Caco-2 (cell line): ENCODE results near the gene ADARB2. TPM values are rescaled to one million over a fixed set of nuclear protein-coding genes. Genes with fewer than 3 reads are reported as not detected.
A peak's percentile ranks its signal among the peaks of the same experiment; 100 is the strongest.

ENCODE experiments used
- BruUV-seq: library from RNA; stranded (reverse); fragments of 400-500 nt; replicated peaks from 2 replicates; lab custom pipeline; 2021; lab: Mats Ljungman, UMichigan
- CTCF ChIA-PET: fragments of 300-600 bp; sonication (Branson Sonifier 250); formaldehyde crosslinking; loops from one replicate; lab custom pipeline; 2022; ENCODE audit warnings: antibody characterized with exemption; lab: Charles Lee
- POLR2A ChIA-PET: fragments of 300-600 bp; sonication (Branson Sonifier 250); formaldehyde crosslinking; loops from one replicate; lab custom pipeline; 2022; ENCODE audit warnings: antibody characterized with exemption; lab: Charles Lee
- DNase-seq, 2 experiments: peaks; one replicate each; pipeline versions ENCODE4 v3.0.0 to v3.0.0-alpha.2; 2020 to 2022
- H3K27me3 ChIP-seq: replicated peaks from 2 replicates; pipeline ENCODE4 v1.6.0; 2011; ENCODE audit warnings: low read length; ENCODE audit not compliant: control insufficient read depth, insufficient read depth
- H3K36me3 ChIP-seq: 2 replicates; pipeline ENCODE4 v1.5.1; 2011; ENCODE audit warnings: low read length; ENCODE audit not compliant: control insufficient read depth, insufficient read depth
- H3K4me1 ChIP-seq: fragments of 250-450 bp; sonication (Bioruptor Pico); 2 replicates; pipeline ENCODE4 v1.5.1; 2020; ENCODE audit warnings: mild to moderate bottlenecking
- H3K4me3 ChIP-seq: 2 replicates; pipeline ENCODE4 v1.5.1; 2011; ENCODE audit warnings: low read depth, mild to moderate bottlenecking, control low read depth, low read length
- H3K9me3 ChIP-seq: fragments of 250-450 bp; sonication (Bioruptor Pico); 2 replicates; pipeline ENCODE4 v1.5.1; 2020; ENCODE audit warnings: mild to moderate bottlenecking, moderate library complexity
- H3K27ac Mint-ChIP-seq: one replicate; pipeline ENCODE4 v1.8.0; 2022; ENCODE audit warnings: mixed read lengths; ENCODE audit not compliant: unreplicated experiment
- H3K27me3 Mint-ChIP-seq: one replicate; pipeline ENCODE4 v1.8.0; 2022; ENCODE audit warnings: mixed read lengths; ENCODE audit not compliant: insufficient read depth, unreplicated experiment
- H3K36me3 Mint-ChIP-seq: one replicate; pipeline ENCODE4 v1.8.0; 2022; ENCODE audit warnings: mild to moderate bottlenecking, mixed read lengths; ENCODE audit not compliant: insufficient read depth, unreplicated experiment
- H3K4me1 Mint-ChIP-seq: one replicate; pipeline ENCODE4 v1.8.0; 2022; ENCODE audit warnings: low read depth, mixed read lengths; ENCODE audit not compliant: unreplicated experiment
- H3K4me3 Mint-ChIP-seq: one replicate; pipeline ENCODE4 v1.8.0; 2022; ENCODE audit warnings: mild to moderate bottlenecking, moderate library complexity, mixed read lengths; ENCODE audit not compliant: unreplicated experiment
- H3K9me3 Mint-ChIP-seq: one replicate; pipeline ENCODE4 v1.8.0; 2022; ENCODE audit warnings: mixed read lengths; ENCODE audit not compliant: unreplicated experiment
- intact Hi-C: fragments of 100-400 bp; cut with micrococcal nuclease; formaldehyde crosslinking; loops from one replicate; pipeline ENCODE4 v1.10.0; 2022; ENCODE audit not compliant: unreplicated experiment
- total RNA-seq: library from RNA; stranded (reverse); gene quantifications from 2 replicates; pipeline ENCODE4 v1.2.3, GENCODE V29; 2022
- TF ChIP-seq, protein P1 (sequence below), 2 experiments: fragments of 200-600 bp in 1 of 2; IDR thresholded peaks; 1 replicate in 1 of 2; 2 replicates in 1 of 2; pipeline versions ENCODE4 v1.5.1 to v1.8.0; 2011 to 2022; ENCODE audit warnings: antibody characterized with exemption in 1 of 2, control low read depth in 1 of 2, inconsistent platforms in 1 of 2, low read depth in 1 of 2, low read length in 1 of 2, mild to moderate bottlenecking in 1 of 2, moderate library complexity in 1 of 2; ENCODE audit not compliant: insufficient read depth in 1 of 2, severe bottlenecking in 1 of 2, unreplicated experiment in 1 of 2

The ADARB2 gene
- total RNA-seq, 1 experiment from 2014 or later: 0.27 TPM

DNA sequence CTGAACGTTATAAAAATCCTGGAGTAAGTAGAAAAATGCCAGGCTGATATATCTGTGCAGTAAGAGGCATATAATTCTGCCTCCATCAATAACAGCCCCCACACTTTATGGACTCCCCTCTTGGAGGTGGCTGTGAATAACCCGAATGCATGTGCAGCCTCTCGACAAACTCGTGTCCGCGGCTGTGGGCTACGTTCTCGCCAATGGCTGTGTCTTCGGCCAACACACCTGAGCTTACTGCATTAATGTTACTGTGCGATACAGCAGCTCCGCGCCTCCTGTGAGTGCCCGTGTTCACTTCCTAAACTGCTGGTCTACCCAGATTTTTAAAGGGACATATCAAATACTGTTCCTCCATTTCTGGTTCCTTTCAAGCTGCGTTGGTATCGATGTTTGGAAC lies 209.4 kb downstream of the ADARB2 start:
- no peaks in the 10 kb centered on the region for H3K36me3 Mint-ChIP-seq
- ChIA-PET POLR2A (no interaction called here), CTCF (no interaction called here)
- H3K27me3 Mint-ChIP-seq: peaks cover 30% of the 10 kb centered on the region
- H3K4me3 Mint-ChIP-seq: no peak overlapping the region
- no peaks in the 10 kb centered on the region for H3K9me3 Mint-ChIP-seq
- Histone ChIP-seq H3K9me3 (no peaks in the 10 kb centered on the region), H3K4me1 (no peaks in the 10 kb centered on the region), H3K4me3 (no peak overlapping the region), H3K27me3 (peaks cover 2% of the 10 kb centered on the region; the same call in 1 of the 2 replicates), H3K36me3 (no peaks in the 10 kb centered on the region)
- H3K27ac Mint-ChIP-seq: no peak overlapping the region
- intact Hi-C loops: no loop called here
- BruUV-seq: no TSS peak
- no peaks in the 10 kb centered on the region for H3K4me1 Mint-ChIP-seq
- peak in 1 of 2 experiments; percentile 28 for DNase-seq
- TF ChIP-seq, protein P1, sequence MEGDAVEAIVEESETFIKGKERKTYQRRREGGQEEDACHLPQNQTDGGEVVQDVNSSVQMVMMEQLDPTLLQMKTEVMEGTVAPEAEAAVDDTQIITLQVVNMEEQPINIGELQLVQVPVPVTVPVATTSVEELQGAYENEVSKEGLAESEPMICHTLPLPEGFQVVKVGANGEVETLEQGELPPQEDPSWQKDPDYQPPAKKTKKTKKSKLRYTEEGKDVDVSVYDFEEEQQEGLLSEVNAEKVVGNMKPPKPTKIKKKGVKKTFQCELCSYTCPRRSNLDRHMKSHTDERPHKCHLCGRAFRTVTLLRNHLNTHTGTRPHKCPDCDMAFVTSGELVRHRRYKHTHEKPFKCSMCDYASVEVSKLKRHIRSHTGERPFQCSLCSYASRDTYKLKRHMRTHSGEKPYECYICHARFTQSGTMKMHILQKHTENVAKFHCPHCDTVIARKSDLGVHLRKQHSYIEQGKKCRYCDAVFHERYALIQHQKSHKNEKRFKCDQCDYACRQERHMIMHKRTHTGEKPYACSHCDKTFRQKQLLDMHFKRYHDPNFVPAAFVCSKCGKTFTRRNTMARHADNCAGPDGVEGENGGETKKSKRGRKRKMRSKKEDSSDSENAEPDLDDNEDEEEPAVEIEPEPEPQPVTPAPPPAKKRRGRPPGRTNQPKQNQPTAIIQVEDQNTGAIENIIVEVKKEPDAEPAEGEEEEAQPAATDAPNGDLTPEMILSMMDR (IDR thresholded peaks at IDR 0.05; ENCODE audit: insufficient read depth in 1 of 2, low read depth in 1 of 2, low read length in 1 of 2, severe bottlenecking in 1 of 2, unreplicated experiment in 1 of 2): no peak

DNA sequence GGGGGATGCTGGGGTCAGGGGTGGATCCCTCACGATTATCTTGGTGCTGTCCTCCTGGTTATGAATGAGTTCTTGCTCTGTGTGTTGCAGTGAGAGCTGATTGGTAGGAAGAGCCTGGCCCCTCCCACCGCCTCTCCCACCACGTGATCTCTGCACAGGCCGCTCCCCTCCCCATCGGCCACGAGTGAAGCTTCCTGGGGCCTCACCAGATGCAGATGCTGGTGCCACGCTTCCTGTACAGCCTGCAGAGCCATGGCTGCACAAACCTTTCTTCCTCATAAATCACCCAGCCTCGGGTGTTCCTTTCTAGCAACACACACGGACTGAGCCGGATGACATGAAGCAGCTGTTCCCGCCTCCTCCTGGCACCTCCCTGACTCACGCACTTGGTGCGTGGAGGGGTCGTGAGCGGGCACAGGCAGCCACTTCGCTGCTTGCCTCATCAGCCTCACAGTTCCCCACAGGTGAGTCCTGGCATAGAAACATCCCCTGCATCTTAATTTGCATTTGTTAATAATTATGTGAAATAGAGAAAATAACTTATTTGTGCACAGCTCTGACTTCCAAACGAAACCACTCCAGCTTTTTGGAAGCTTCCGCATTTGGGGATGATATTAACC lies 210.8 kb downstream of the ADARB2 start:
- Mint-ChIP-seq H3K9me3 (no peaks in the 10 kb centered on the region), H3K27ac (no peak overlapping the region), H3K27me3 (peaks cover 30% of the 10 kb centered on the region), H3K4me1 (peaks cover 13% of the 10 kb centered on the region), H3K4me3 (peak overlapping the region; percentile 67), H3K36me3 (no peaks in the 10 kb centered on the region)
- Histone ChIP-seq H3K27me3 (peaks cover 2% of the 10 kb centered on the region; the same call in 1 of the 2 replicates), H3K9me3 (no peaks in the 10 kb centered on the region), H3K36me3 (no peaks in the 10 kb centered on the region), H3K4me3 (peak overlapping the region; percentile 18; the same call in 1 of the 2 replicates), H3K4me1 (0 out of 2 replicates have a peak, but pooled peaks cover 3% of the 10 kb centered on the region)
- intact Hi-C loops: no loop called here
- TF ChIP-seq, protein P1 (IDR thresholded peaks at IDR 0.05; ENCODE audit: insufficient read depth in 1 of 2, low read depth in 1 of 2, low read length in 1 of 2, severe bottlenecking in 1 of 2, unreplicated experiment in 1 of 2): no peak
- no TSS peak for BruUV-seq
- CTCF ChIA-PET: no interaction called here
- peak in 1 of 2 experiments; percentile 51 for DNase-seq
- POLR2A ChIA-PET: no interaction called here

GRCh38 chr10:1525354-1526162 lies 211.8 kb downstream of the ADARB2 start:
- H3K4me1 ChIP-seq: 0 out of 2 replicates have a peak, but pooled peaks cover 3% of the 10 kb centered on the region
- H3K4me3 ChIP-seq: no peak overlapping the region
- Mint-ChIP-seq H3K9me3 (no peaks in the 10 kb centered on the region), H3K4me3 (peak overlapping the region; percentile 7), H3K27me3 (peaks cover 29% of the 10 kb centered on the region), H3K36me3 (no peaks in the 10 kb centered on the region), H3K27ac (no peak overlapping the region), H3K4me1 (peaks cover 13% of the 10 kb centered on the region)
- peaks cover 2% of the 10 kb centered on the region; the same call in 1 of the 2 replicates for H3K27me3 ChIP-seq
- peak in 1 of 2 experiments; percentile 18 for DNase-seq
- no peaks in the 10 kb centered on the region for H3K9me3 ChIP-seq
- intact Hi-C loops: no loop called here
- TF ChIP-seq, protein P1 (IDR thresholded peaks at IDR 0.05; ENCODE audit: insufficient read depth in 1 of 2, low read depth in 1 of 2, low read length in 1 of 2, severe bottlenecking in 1 of 2, unreplicated experiment in 1 of 2): no peak
- ChIA-PET POLR2A (no interaction called here), CTCF (no interaction called here)
- no TSS peak for BruUV-seq
- no peaks in the 10 kb centered on the region for H3K36me3 ChIP-seq
